ENCODE measurements around the gene STX1B.

DNA sequence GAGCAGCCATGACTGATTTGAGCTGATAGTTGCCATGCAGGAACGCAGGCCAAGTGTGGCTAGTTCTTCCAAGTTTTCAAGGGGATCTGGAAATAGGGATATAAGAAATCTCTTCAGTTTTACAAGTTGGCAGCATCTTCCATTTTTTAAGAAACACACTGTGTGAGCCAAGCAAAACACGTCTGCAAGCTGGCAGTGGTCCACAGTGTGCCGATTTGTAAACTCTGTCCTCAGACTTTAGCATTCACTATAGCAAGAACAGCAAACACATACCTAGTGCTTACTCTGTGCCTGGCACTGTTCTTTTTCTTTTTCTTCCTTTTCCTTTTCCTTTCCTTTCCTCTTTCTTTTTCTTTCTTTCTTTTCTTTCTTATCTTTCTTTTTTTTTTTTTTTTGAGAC lies 58.7 kb downstream of the STX1B start:
- TF ChIP-seq POLR2AphosphoS5 (IDR thresholded peaks at IDR 0.05; ENCODE audit: low read depth, low read length) (no peak), TCF7L2 (IDR thresholded peaks at IDR 0.05; ENCODE audit: low read depth, low read length) (no peak), SIN3A (IDR thresholded peaks at IDR 0.05; ENCODE audit: borderline replicate concordance, insufficient read depth, low read depth, low read length) (no peak)
- TF ChIP-seq, protein P1, sequence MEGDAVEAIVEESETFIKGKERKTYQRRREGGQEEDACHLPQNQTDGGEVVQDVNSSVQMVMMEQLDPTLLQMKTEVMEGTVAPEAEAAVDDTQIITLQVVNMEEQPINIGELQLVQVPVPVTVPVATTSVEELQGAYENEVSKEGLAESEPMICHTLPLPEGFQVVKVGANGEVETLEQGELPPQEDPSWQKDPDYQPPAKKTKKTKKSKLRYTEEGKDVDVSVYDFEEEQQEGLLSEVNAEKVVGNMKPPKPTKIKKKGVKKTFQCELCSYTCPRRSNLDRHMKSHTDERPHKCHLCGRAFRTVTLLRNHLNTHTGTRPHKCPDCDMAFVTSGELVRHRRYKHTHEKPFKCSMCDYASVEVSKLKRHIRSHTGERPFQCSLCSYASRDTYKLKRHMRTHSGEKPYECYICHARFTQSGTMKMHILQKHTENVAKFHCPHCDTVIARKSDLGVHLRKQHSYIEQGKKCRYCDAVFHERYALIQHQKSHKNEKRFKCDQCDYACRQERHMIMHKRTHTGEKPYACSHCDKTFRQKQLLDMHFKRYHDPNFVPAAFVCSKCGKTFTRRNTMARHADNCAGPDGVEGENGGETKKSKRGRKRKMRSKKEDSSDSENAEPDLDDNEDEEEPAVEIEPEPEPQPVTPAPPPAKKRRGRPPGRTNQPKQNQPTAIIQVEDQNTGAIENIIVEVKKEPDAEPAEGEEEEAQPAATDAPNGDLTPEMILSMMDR (IDR thresholded peaks at IDR 0.05), result no peak
- TF ChIP-seq, protein P2, sequence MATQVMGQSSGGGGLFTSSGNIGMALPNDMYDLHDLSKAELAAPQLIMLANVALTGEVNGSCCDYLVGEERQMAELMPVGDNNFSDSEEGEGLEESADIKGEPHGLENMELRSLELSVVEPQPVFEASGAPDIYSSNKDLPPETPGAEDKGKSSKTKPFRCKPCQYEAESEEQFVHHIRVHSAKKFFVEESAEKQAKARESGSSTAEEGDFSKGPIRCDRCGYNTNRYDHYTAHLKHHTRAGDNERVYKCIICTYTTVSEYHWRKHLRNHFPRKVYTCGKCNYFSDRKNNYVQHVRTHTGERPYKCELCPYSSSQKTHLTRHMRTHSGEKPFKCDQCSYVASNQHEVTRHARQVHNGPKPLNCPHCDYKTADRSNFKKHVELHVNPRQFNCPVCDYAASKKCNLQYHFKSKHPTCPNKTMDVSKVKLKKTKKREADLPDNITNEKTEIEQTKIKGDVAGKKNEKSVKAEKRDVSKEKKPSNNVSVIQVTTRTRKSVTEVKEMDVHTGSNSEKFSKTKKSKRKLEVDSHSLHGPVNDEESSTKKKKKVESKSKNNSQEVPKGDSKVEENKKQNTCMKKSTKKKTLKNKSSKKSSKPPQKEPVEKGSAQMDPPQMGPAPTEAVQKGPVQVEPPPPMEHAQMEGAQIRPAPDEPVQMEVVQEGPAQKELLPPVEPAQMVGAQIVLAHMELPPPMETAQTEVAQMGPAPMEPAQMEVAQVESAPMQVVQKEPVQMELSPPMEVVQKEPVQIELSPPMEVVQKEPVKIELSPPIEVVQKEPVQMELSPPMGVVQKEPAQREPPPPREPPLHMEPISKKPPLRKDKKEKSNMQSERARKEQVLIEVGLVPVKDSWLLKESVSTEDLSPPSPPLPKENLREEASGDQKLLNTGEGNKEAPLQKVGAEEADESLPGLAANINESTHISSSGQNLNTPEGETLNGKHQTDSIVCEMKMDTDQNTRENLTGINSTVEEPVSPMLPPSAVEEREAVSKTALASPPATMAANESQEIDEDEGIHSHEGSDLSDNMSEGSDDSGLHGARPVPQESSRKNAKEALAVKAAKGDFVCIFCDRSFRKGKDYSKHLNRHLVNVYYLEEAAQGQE (IDR thresholded peaks at IDR 0.05; ENCODE audit: insufficient read depth in 1 of 2, low read depth in 2 of 2, low read length in 1 of 2), result no peak

All from Panc1 (cell line).